Measurements from ENCODE around the gene BHLHE40.

DNA sequence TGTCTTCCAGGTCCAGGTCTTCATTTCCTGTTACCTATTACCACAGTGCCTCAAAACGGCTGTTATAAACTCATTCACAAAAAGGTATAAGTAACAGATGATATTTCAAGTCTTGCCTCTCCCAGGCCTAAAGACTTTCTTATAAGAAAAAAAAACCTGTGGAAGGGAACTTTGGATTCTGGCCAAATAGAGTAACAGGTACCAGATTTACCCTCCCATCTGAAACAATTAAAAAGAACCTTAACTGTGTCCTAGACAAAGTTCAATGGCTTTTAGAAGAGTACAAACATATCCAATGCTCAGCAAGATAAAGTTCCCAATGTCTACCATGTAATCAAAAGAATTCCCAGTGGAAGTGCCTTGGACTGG is 22.6 kb downstream of the BHLHE40 start:
- TF ChIP-seq CTCF (IDR thresholded peaks at IDR 0.05) (no peak), POLR2AphosphoS5 (IDR thresholded peaks at IDR 0.05) (no peak)
